CD4-positive, CD25-positive, alpha-beta regulatory T cell (primary cell): ENCODE data around the gene ICE1. TPM values are rescaled to one million over a fixed set of nuclear protein-coding genes. Genes with fewer than 3 reads are reported as not detected.

Experiments used
- ATAC-seq, 2 donors: fragments of 150-1000 bp; cut with Tn5 transposase; one replicate each; pipeline ENCODE4 v1.10.0; 2021; ENCODE audit warnings: low read depth in 2 of 2, moderate number of reproducible peaks in 2 of 2, moderate library complexity in 1 of 2
- DNase-seq, 3 donors: peaks; one replicate each; pipeline versions ENCODE4 v3.0.0 to v3.0.0-alpha.2; 2012 to 2022; ENCODE audit warnings: mixed read lengths in 1 of 3
- H3K27ac ChIP-seq: one replicate; pipeline ENCODE4 v1.7.0; 2013; ENCODE audit warnings: mild to moderate bottlenecking, low read length; ENCODE audit not compliant: insufficient read depth, poor library complexity, severe bottlenecking
- H3K27me3 ChIP-seq: one replicate; pipeline ENCODE4 v1.7.0; 2013; ENCODE audit warnings: low read length; ENCODE audit not compliant: control insufficient read depth, insufficient read depth
- H3K36me3 ChIP-seq: one replicate; pipeline ENCODE4 v1.7.0; 2013; ENCODE audit warnings: mild to moderate bottlenecking, low read length, moderate library complexity; ENCODE audit not compliant: control insufficient read depth, insufficient read depth
- H3K4me1 ChIP-seq: 2 replicates; pipeline ENCODE4 v1.7.0; 2013; ENCODE audit warnings: mild to moderate bottlenecking, low read length; ENCODE audit not compliant: insufficient read depth, control insufficient read depth, poor library complexity, severe bottlenecking
- H3K4me3 ChIP-seq: one replicate; pipeline ENCODE4 v1.7.0; 2013; ENCODE audit warnings: low read depth, mild to moderate bottlenecking, low read length, moderate library complexity
- H3K9me3 ChIP-seq, 2 experiments: 1 replicate in 1 of 2; 2 replicates in 1 of 2; pipeline ENCODE4 v1.7.0; 2013; ENCODE audit warnings: low read length in 2 of 2, mild to moderate bottlenecking in 1 of 2, moderate library complexity in 1 of 2; ENCODE audit not compliant: control insufficient read depth in 2 of 2
- H3K27ac Mint-ChIP-seq, 3 donors: one replicate each; pipeline ENCODE4 v1.8.0; 2020 to 2022; ENCODE audit warnings: mild to moderate bottlenecking in 3 of 3, mixed read lengths in 3 of 3, moderate library complexity in 2 of 3
- H3K27me3 Mint-ChIP-seq: one replicate; pipeline ENCODE4 v1.8.0; 2022; ENCODE audit warnings: mild to moderate bottlenecking, mixed read lengths
- H3K36me3 Mint-ChIP-seq: one replicate; pipeline ENCODE4 v1.8.0; 2020; ENCODE audit warnings: mixed read lengths
- H3K4me1 Mint-ChIP-seq, 4 donors: one replicate each; pipeline ENCODE4 v1.8.0; 2020 to 2022; ENCODE audit warnings: mixed read lengths in 4 of 4, mild to moderate bottlenecking in 1 of 4
- H3K4me3 Mint-ChIP-seq, 4 donors: one replicate each; pipeline ENCODE4 v1.8.0; 2020 to 2022; ENCODE audit warnings: mild to moderate bottlenecking in 4 of 4, mixed read lengths in 4 of 4, moderate library complexity in 3 of 4
- H3K9me3 Mint-ChIP-seq, 7 donors: one replicate each; pipeline ENCODE4 v1.8.0; 2020 to 2022; ENCODE audit warnings: mixed read lengths in 7 of 7, mild to moderate bottlenecking in 3 of 7, moderate library complexity in 2 of 7
- polyA plus RNA-seq, 4 donors: library from polyadenylated mRNA; unstranded; fragments of 300-500 nt; fragmentation: Illumina TruSeq; gene quantifications; one replicate each; pipeline ENCODE4 v1.2.3, GENCODE V29; 2021
- total RNA-seq: library from RNA; stranded (reverse); gene quantifications from one replicate; pipeline ENCODE4 v1.2.3, GENCODE V29; 2022

Gene ICE1
- total and polyA plus RNA-seq, 5 donors from 2014 or later = 9.9 to 43.2 (median 14.0) TPM

DNA sequence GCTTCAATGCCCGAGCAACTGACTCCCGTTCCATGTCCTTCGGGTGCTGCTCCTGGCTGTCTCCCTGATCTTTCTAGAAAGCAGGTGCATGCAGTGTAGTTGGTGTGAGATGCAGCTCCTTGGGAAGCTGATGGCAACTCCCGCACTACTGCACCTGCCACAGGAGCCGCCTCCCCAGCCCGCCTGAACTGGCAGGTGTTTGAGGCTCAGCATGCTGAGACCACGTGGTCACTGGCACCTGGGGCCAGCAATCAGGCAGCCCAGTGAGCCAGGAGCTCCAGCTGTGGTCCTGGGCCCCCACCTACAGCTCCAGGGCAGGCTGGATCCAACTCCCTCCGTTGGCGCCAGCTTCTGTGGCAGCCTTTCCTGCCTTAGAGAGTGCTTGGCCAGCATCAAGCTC, 111.5 kb downstream of the ICE1 start:
- DNase-seq (no peak), ATAC-seq (no peak)
- H3K4me3 ChIP-seq = no peak overlapping the region
- no peaks in the 10 kb centered on the region for H3K27me3 ChIP-seq
- Mint-ChIP-seq H3K4me3 (no peak overlapping the region), H3K27me3 (peaks cover 34% of the 10 kb centered on the region), H3K9me3 (peaks cover 0 to 7% (median 1%) of the 10 kb centered on the region in 7 donors), H3K27ac (no peak overlapping the region), H3K36me3 (no peaks in the 10 kb centered on the region), H3K4me1 (peaks cover 7 to 10% (median 8%) of the 10 kb centered on the region in 4 donors)
- H3K4me1 ChIP-seq = no peaks in the 10 kb centered on the region
- H3K36me3 ChIP-seq = no peaks in the 10 kb centered on the region
- no peak overlapping the region for H3K27ac ChIP-seq
- no peaks in the 10 kb centered on the region for H3K9me3 ChIP-seq

DNA sequence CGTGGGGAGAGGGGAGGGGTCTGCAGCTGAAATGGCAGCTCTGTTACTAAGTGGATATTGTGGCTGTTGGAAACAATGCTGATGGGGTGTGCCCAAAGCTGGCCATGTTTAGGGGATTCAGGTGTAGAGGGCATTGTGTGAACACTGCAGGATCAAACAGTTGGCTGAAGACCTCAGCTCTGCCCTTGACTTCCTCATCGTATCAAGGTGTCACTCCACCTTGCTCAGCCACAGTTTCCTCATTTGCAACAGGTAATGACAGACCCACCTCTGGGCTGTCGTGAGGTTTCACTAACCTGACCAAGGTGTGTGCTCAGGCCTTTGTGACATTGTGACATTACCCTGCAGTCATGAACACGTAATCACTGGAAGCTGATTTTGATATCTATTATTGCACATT, 111.9 kb downstream of the ICE1 start:
- Histone ChIP-seq H3K36me3 (no peaks in the 10 kb centered on the region), H3K4me3 (no peak overlapping the region), H3K9me3 (no peaks in the 10 kb centered on the region), H3K27ac (no peak overlapping the region), H3K27me3 (no peaks in the 10 kb centered on the region), H3K4me1 (no peaks in the 10 kb centered on the region)
- Mint-ChIP-seq H3K27ac (no peak overlapping the region), H3K4me1 (peaks cover 7 to 10% (median 8%) of the 10 kb centered on the region in 4 donors), H3K9me3 (peaks cover 0 to 4% (median 0%) of the 10 kb centered on the region in 7 donors), H3K36me3 (no peaks in the 10 kb centered on the region), H3K4me3 (no peak overlapping the region), H3K27me3 (peaks cover 38% of the 10 kb centered on the region)
- ATAC-seq (no peak), DNase-seq (no peak)

DNA sequence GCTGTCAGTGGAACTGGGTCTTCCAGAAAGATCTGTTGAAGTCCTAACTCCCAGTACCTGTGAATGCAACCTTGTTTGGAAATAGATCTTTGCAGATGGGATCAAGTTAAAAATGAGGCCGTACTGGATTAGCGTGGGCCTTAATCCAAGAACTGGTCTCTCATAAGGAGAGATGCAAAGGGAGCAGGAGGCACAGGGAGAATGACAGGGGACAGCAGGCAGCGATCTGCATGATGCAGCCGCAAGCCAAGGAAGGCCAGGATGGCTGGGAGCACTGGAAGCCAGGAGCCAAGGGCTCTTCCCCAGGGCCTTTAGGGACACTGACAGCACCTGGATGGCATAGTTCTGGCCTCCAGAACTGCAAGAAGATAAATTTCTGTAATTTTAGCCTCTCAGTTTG, 114.4 kb downstream of the ICE1 start:
- Histone ChIP-seq H3K9me3 (no peaks in the 10 kb centered on the region), H3K27me3 (no peaks in the 10 kb centered on the region), H3K4me1 (no peaks in the 10 kb centered on the region), H3K27ac (no peak overlapping the region), H3K36me3 (no peaks in the 10 kb centered on the region), H3K4me3 (no peak overlapping the region)
- DNase-seq = no peak
- Mint-ChIP-seq H3K27ac (no peak overlapping the region), H3K4me3 (no peak overlapping the region), H3K36me3 (no peaks in the 10 kb centered on the region), H3K4me1 (no peaks in the 10 kb centered on the region), H3K9me3 (peaks cover 0 to 3% (median 0%) of the 10 kb centered on the region in 7 donors), H3K27me3 (peaks cover 35% of the 10 kb centered on the region)
- ATAC-seq = no peak

- H3K36me3 Mint-ChIP-seq = no peaks in the 10 kb centered on the region
- Histone ChIP-seq H3K9me3 (no peaks in the 10 kb centered on the region), H3K4me3 (no peak overlapping the region), H3K36me3 (no peaks in the 10 kb centered on the region), H3K27ac (no peak overlapping the region), H3K27me3 (no peaks in the 10 kb centered on the region), H3K4me1 (no peaks in the 10 kb centered on the region)
- no peak overlapping the region for H3K4me3 Mint-ChIP-seq
- no peaks in the 10 kb centered on the region for H3K4me1 Mint-ChIP-seq
- ATAC-seq = no peak
- no peak for DNase-seq
- peaks cover 31% of the 10 kb centered on the region for H3K27me3 Mint-ChIP-seq
- peaks cover 0 to 3% (median 0%) of the 10 kb centered on the region in 7 donors for H3K9me3 Mint-ChIP-seq
- H3K27ac Mint-ChIP-seq = no peak overlapping the region
Measured at GRCh38 chr5:5537426-5537825, 114.9 kb downstream of the ICE1 start.

GRCh38 chr5:5539590-5539989, 117.1 kb downstream of the ICE1 start:
- ATAC-seq = no peak
- peaks cover 0 to 3% (median 0%) of the 10 kb centered on the region in 7 donors for H3K9me3 Mint-ChIP-seq

More at GRCh38 chr5:5539590-5539989, 117.1 kb downstream of the ICE1 start:
- Mint-ChIP-seq H3K36me3 (no peaks in the 10 kb centered on the region), H3K4me1 (no peaks in the 10 kb centered on the region), H3K27ac (no peak overlapping the region), H3K27me3 (peaks cover 22% of the 10 kb centered on the region), H3K4me3 (no peak overlapping the region)
- no peak overlapping the region for H3K27ac ChIP-seq
- no peak for DNase-seq
- no peaks in the 10 kb centered on the region for H3K4me1 ChIP-seq
- H3K9me3 ChIP-seq = no peaks in the 10 kb centered on the region
- H3K4me3 ChIP-seq = no peak overlapping the region
- H3K36me3 ChIP-seq = no peaks in the 10 kb centered on the region
- H3K27me3 ChIP-seq = no peaks in the 10 kb centered on the region
